ENCODE data around the gene KIF1B.
A peak's percentile ranks its signal among the peaks of the same experiment; 100 is the strongest.

The KIF1B gene

DNA sequence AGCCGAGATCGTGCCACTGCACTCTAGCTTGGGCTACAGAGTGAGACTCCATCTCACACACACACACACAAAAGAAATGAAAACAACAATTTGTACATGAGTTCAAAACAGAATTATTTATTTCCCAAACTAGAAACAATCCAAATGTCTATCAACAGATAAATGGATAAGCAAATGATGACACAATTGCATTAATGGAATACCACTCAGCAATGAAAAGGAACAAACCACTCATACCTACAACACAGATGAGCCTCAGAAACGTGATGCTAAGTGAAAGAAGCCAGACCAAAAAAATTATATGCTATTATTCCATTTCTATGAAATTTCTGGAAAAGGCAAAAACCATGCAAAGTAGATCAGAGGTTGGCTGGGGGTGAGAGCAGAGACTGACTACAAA is 186.5 kb downstream of the KIF1B start:
- H3K9me3 ChIP-seq (ENCODE audit: control insufficient read depth, insufficient read depth, low read depth, low read length) = no peaks in the 10 kb centered on the region
- ChIA-PET CTCF (interaction anchor here (0.6 kb wide), 1 partner anchor 145 kb away, joined by 3 read pairs; no protein-coding TSS in a partner anchor), POLR2A (no interaction called here)
- peaks cover 2% of the 10 kb centered on the region; the same call in 1 of the 2 replicates for H3K4me1 ChIP-seq (ENCODE audit: control insufficient read depth, insufficient read depth, low read length)
- no peak overlapping the region for H3K4me3 ChIP-seq (ENCODE audit: low read depth, low read length)
- no peak overlapping the region for H3K27ac ChIP-seq (ENCODE audit: extremely low read depth, low read depth, low read length)
- peaks cover 6 to 18% of the 10 kb centered on the region in 2 experiments; a peak in 2 of 3 replicates for H3K36me3 ChIP-seq (ENCODE audit: control insufficient read depth in 2 of 2, insufficient read depth in 1 of 2, low read length in 2 of 2)
- TF ChIP-seq ZNF146 (tag by site-specific recombination; IDR thresholded peaks at IDR 0.05) (peak; percentile 84), ZNF16 (tag by site-specific recombination; IDR thresholded peaks at IDR 0.05; ENCODE audit: low read depth) (no peak)

DNA sequence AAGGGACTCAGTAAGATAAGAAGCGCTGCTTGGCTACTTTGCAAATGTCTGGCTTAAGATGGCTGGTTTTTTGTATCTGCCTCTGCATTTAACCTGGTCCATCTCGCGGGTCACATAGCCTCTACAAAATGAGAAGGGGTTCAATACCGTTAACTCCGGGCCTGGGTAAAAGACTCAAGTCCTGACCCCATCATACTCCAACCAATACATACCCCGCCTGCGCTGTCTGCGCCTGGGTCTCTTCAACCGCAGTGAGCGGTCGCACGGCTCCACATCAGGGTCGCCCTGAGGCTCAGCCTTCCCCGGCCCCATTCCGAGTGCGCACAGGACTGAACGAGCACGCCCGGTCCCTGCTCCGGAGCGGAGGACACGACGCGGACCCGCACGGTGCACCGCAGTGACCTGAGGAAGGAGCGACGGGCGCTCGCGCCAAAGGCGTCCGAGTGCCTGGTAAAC is 187.9 kb downstream of the KIF1B start:
- Histone ChIP-seq H3K9me3 (ENCODE audit: control insufficient read depth, insufficient read depth, low read depth, low read length) (no peaks in the 10 kb centered on the region), H3K4me1 (ENCODE audit: control insufficient read depth, insufficient read depth, low read length) (peaks cover 2% of the 10 kb centered on the region; the same call in 1 of the 2 replicates), H3K36me3 (ENCODE audit: control insufficient read depth in 2 of 2, insufficient read depth in 1 of 2, low read length in 2 of 2) (peaks cover 8 to 32% of the 10 kb centered on the region in 2 experiments; a peak in 2 of 3 replicates), H3K4me3 (ENCODE audit: low read depth, low read length) (peak overlapping the region; percentile 55), H3K27ac (ENCODE audit: extremely low read depth, low read depth, low read length) (no peak overlapping the region)
- ChIA-PET CTCF (interaction anchor here (1.0 to 1.3 kb wide), 3 partner anchors 12 to 60 kb away, joined by 3 to 4 read pairs (median 4); no protein-coding TSS in a partner anchor), POLR2A (interaction anchor here (0.5 to 2.2 kb wide), 10 partner anchors 10 to 1534 kb away, joined by 3 to 10 read pairs (median 3); partner anchors contain the start of gene CENPS)
- TF ChIP-seq ZNF341 (tag by site-specific recombination; IDR thresholded peaks at IDR 0.05; ENCODE audit: low read depth) = no peak
- TF ChIP-seq, protein P1, sequence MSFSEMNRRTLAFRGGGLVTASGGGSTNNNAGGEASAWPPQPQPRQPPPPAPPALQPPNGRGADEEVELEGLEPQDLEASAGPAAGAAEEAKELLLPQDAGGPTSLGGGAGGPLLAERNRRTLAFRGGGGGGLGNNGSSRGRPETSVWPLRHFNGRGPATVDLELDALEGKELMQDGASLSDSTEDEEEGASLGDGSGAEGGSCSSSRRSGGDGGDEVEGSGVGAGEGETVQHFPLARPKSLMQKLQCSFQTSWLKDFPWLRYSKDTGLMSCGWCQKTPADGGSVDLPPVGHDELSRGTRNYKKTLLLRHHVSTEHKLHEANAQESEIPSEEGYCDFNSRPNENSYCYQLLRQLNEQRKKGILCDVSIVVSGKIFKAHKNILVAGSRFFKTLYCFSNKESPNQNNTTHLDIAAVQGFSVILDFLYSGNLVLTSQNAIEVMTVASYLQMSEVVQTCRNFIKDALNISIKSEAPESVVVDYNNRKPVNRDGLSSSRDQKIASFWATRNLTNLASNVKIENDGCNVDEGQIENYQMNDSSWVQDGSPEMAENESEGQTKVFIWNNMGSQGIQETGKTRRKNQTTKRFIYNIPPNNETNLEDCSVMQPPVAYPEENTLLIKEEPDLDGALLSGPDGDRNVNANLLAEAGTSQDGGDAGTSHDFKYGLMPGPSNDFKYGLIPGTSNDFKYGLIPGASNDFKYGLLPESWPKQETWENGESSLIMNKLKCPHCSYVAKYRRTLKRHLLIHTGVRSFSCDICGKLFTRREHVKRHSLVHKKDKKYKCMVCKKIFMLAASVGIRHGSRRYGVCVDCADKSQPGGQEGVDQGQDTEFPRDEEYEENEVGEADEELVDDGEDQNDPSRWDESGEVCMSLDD (tag by site-specific recombination; IDR thresholded peaks at IDR 0.05) = no peak
- peak; percentile 95 for TF ChIP-seq ZBTB8A (tag by site-specific recombination; IDR thresholded peaks at IDR 0.05)
- TF ChIP-seq ZNF274 (IDR thresholded peaks at IDR 0.05; ENCODE audit: low read length) = no peak
- TF ChIP-seq ZNF274 (tag by site-specific recombination; IDR thresholded peaks at IDR 0.05; ENCODE audit: borderline replicate concordance) = no peak
- TF ChIP-seq SETDB1 (IDR thresholded peaks at IDR 0.05; ENCODE audit: insufficient read length, low read length) = no peak
- no peak for TF ChIP-seq ZBTB1 (tag by site-specific recombination; IDR thresholded peaks at IDR 0.05)
- no peak for TF ChIP-seq ZNF175 (tag by site-specific recombination; IDR thresholded peaks at IDR 0.05)
- no peak for TF ChIP-seq GLIS1 (tag by site-specific recombination; IDR thresholded peaks at IDR 0.05)
- no peak for TF ChIP-seq ZBTB48 (tag by site-specific recombination; IDR thresholded peaks at IDR 0.05)
- no peak for TF ChIP-seq ZNF514 (tag by site-specific recombination; IDR thresholded peaks at IDR 0.05)
- peak; percentile 68 for TF ChIP-seq MYNN (tag by site-specific recombination; IDR thresholded peaks at IDR 0.05; ENCODE audit: borderline replicate concordance)
- TF ChIP-seq, protein P2, sequence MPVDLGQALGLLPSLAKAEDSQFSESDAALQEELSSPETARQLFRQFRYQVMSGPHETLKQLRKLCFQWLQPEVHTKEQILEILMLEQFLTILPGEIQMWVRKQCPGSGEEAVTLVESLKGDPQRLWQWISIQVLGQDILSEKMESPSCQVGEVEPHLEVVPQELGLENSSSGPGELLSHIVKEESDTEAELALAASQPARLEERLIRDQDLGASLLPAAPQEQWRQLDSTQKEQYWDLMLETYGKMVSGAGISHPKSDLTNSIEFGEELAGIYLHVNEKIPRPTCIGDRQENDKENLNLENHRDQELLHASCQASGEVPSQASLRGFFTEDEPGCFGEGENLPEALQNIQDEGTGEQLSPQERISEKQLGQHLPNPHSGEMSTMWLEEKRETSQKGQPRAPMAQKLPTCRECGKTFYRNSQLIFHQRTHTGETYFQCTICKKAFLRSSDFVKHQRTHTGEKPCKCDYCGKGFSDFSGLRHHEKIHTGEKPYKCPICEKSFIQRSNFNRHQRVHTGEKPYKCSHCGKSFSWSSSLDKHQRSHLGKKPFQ (tag by site-specific recombination; IDR thresholded peaks at IDR 0.05) = no peak
- no peak for TF ChIP-seq ZNF350 (tag by site-specific recombination; IDR thresholded peaks at IDR 0.05)
- peak; percentile 50; the same call in 1 of the 2 replicates for TF ChIP-seq BCL11A (tag by site-specific recombination; IDR thresholded peaks at IDR 0.05; ENCODE audit: low read depth)
- no peak for TF ChIP-seq ZIC2 (tag by site-specific recombination; IDR thresholded peaks at IDR 0.05)
- no peak for TF ChIP-seq PRDM1 (tag by site-specific recombination; IDR thresholded peaks at IDR 0.05)
- TF ChIP-seq REPIN1 (tag by site-specific recombination; IDR thresholded peaks at IDR 0.05; ENCODE audit: low read depth) = no peak
- no peak for TF ChIP-seq TCF7L2 (IDR thresholded peaks at IDR 0.05; ENCODE audit: borderline replicate concordance, low read depth, low read length)
- TF ChIP-seq ZFP41 (tag by site-specific recombination; IDR thresholded peaks at IDR 0.05; ENCODE audit: borderline replicate concordance) = no peak
- TF ChIP-seq, protein P3, sequence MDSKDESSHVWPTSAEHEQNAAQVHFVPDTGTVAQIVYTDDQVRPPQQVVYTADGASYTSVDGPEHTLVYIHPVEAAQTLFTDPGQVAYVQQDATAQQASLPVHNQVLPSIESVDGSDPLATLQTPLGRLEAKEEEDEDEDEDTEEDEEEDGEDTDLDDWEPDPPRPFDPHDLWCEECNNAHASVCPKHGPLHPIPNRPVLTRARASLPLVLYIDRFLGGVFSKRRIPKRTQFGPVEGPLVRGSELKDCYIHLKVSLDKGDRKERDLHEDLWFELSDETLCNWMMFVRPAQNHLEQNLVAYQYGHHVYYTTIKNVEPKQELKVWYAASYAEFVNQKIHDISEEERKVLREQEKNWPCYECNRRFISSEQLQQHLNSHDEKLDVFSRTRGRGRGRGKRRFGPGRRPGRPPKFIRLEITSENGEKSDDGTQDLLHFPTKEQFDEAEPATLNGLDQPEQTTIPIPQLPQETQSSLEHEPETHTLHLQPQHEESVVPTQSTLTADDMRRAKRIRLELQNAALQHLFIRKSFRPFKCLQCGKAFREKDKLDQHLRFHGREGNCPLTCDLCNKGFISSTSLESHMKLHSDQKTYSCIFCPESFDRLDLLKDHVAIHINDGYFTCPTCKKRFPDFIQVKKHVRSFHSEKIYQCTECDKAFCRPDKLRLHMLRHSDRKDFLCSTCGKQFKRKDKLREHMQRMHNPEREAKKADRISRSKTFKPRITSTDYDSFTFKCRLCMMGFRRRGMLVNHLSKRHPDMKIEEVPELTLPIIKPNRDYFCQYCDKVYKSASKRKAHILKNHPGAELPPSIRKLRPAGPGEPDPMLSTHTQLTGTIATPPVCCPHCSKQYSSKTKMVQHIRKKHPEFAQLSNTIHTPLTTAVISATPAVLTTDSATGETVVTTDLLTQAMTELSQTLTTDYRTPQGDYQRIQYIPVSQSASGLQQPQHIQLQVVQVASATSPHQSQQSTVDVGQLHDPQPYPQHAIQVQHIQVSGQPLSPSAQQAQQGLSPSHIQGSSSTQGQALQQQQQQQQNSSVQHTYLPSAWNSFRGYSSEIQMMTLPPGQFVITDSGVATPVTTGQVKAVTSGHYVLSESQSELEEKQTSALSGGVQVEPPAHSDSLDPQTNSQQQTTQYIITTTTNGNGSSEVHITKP (tag by site-specific recombination; IDR thresholded peaks at IDR 0.05) = no peak
- no peak for TF ChIP-seq ZNF184 (tag by site-specific recombination; IDR thresholded peaks at IDR 0.05)
- no peak for TF ChIP-seq ZNF214 (tag by site-specific recombination; IDR thresholded peaks at IDR 0.05; ENCODE audit: borderline replicate concordance)
- TF ChIP-seq ZNF791 (tag by site-specific recombination; IDR thresholded peaks at IDR 0.05) = no peak
- TF ChIP-seq ZBTB20 (tag by site-specific recombination; IDR thresholded peaks at IDR 0.05) = no peak; the same call in 1 of the 2 replicates
- TF ChIP-seq ZNF747 (tag by site-specific recombination; IDR thresholded peaks at IDR 0.05) = no peak
- TF ChIP-seq ZNF202 (tag by site-specific recombination; IDR thresholded peaks at IDR 0.05; ENCODE audit: borderline replicate concordance) = no peak
